Small intestine (tissue), 7 donors: ENCODE data around the gene CD83. TPM values are rescaled to one million over a fixed set of nuclear protein-coding genes. Genes with fewer than 3 reads are reported as not detected.

Experiments used
- DNase-seq, 2 donors: peaks; one replicate each; pipeline versions ENCODE4 v3.0.0 to v3.0.0-alpha.2; 2013
- FAIRE-seq: peaks from 2 replicates; lab custom pipeline; 2012; peaks lifted over from hg19 to GRCh38; lab: Jason Lieb, UNC
- H3K27ac ChIP-seq, 3 donors: one replicate each; pipeline ENCODE4 v1.5.1; 2013; ENCODE audit warnings: low read length in 2 of 3, mild to moderate bottlenecking in 2 of 3, control low read depth in 1 of 3, inconsistent platforms in 1 of 3, low read depth in 1 of 3, moderate library complexity in 1 of 3
- H3K27me3 ChIP-seq, 3 donors: one replicate each; pipeline ENCODE4 v1.6.1; 2013; ENCODE audit warnings: low read length in 3 of 3, inconsistent platforms in 1 of 3; ENCODE audit not compliant: control insufficient read depth in 3 of 3, insufficient read depth in 3 of 3
- H3K36me3 ChIP-seq, 3 donors: one replicate each; pipeline ENCODE4 v1.6.1; 2013; ENCODE audit warnings: low read length in 3 of 3, inconsistent platforms in 1 of 3, low read depth in 1 of 3, mild to moderate bottlenecking in 1 of 3, moderate library complexity in 1 of 3; ENCODE audit not compliant: control insufficient read depth in 3 of 3, insufficient read depth in 2 of 3
- H3K4me1 ChIP-seq, 3 donors: one replicate each; pipeline ENCODE4 v1.6.1; 2013; ENCODE audit warnings: low read length in 2 of 3, inconsistent platforms in 1 of 3, low read depth in 1 of 3, mild to moderate bottlenecking in 1 of 3, moderate library complexity in 1 of 3; ENCODE audit not compliant: control insufficient read depth in 3 of 3, insufficient read depth in 2 of 3
- H3K4me3 ChIP-seq, 3 donors: one replicate each; pipeline ENCODE4 v1.5.1; 2013; ENCODE audit warnings: low read length in 3 of 3, control low read depth in 1 of 3, inconsistent platforms in 1 of 3, low read depth in 1 of 3, mild to moderate bottlenecking in 1 of 3, moderate library complexity in 1 of 3
- H3K9me3 ChIP-seq, 2 donors: one replicate each; pipeline ENCODE4 v1.6.1; 2013; ENCODE audit warnings: low read depth in 1 of 2, low read length in 1 of 2; ENCODE audit not compliant: control insufficient read depth in 2 of 2, insufficient read depth in 1 of 2
- WGBS, 3 donors: extraction: QIAGEN DNeasy Blood & Tissue Kit; methylation state at CpG; one replicate each; pipeline ENCODE4 v1.1.7; 2013; 5-methylcytosine and 5-hydroxymethylcytosine counted together
- polyA plus RNA-seq, 4 donors: library from polyadenylated mRNA; stranded (reverse) in 3 of 4; unstranded in 1 of 4; fragments of 200-250 nt in 3 of 4; fragments of 120-200 nt in 1 of 4; gene quantifications; one replicate each; pipeline versions ENCODE4 v1.2.1 to v1.2.3, GENCODE V29; 2013
- donor health status: healthy with polysubstance abuse.
- donor health status: control.
- donor health status: control.
- donor health status: Bipolar disorder and iron deficiency.
- donor health status: healthy.

The CD83 gene
- polyA plus RNA-seq, 4 donors = 0.45 to 7.7 (median 1.2) TPM

GRCh38 chr6:14085176-14085787 is 32.3 kb upstream of the CD83 start:
- H3K4me3 ChIP-seq = no peak overlapping the region
- H3K9me3 ChIP-seq = no peaks in the 10 kb centered on the region
- H3K27ac ChIP-seq = no peak overlapping the region
- DNase-seq = no peak
- H3K36me3 ChIP-seq = no peaks in the 10 kb centered on the region
- peaks cover 0 to 2% (median 0%) of the 10 kb centered on the region in 3 donors for H3K27me3 ChIP-seq
- FAIRE-seq = no peak
- WGBS, 3 donors = 83 to 88% (median 86%) methylated on average over 5 of the region's 5 CpGs
- no peaks in the 10 kb centered on the region for H3K4me1 ChIP-seq

- H3K36me3 ChIP-seq = no peaks in the 10 kb centered on the region
- DNase-seq (no peak), FAIRE-seq (no peak)
- no peak overlapping the region for H3K27ac ChIP-seq
- H3K27me3 ChIP-seq = peaks cover 0 to 2% (median 0%) of the 10 kb centered on the region in 3 donors
- no peaks in the 10 kb centered on the region for H3K9me3 ChIP-seq
- WGBS, 3 donors = 32 to 55% (median 38%) methylated on average over 1 of the region's 1 CpG
- H3K4me3 ChIP-seq = no peak overlapping the region
- no peaks in the 10 kb centered on the region for H3K4me1 ChIP-seq
These were observed 30.9 kb upstream of the CD83 start for GRCh38 chr6:14086701-14087100.

DNA sequence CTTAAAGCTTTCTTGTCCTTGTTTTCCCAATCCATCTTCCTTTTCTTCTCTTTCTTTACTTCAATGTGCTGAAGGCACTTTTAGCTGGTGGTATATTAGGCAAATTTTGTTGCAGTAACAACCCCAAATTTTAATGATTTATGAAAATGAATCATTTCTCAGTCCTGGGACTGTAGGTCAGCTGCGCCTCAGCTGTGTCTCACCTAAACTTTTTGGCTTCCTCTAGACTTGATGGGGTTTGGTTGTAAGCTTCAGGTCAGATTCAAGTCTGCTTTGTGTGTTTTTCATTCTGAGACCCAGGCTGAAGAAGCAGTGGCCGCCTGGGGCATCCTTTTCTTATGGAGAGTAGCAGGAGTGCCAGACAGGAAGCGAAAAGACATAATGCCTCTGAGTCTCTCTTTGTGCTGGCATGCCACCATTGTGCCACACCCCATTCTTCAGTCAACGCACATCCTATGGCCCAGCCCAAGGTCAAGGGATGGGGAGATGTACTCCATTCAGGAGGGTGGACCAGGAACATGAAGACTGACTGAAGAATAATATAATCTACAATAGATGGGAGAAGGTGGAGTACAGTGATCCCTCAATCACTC is 28.9 kb upstream of the CD83 start:
- Histone ChIP-seq H3K4me1 (no peaks in the 10 kb centered on the region), H3K9me3 (peaks cover 0 to 5% of the 10 kb centered on the region in 2 donors), H3K4me3 (no peak overlapping the region), H3K27me3 (peaks cover 0 to 2% (median 0%) of the 10 kb centered on the region in 3 donors), H3K27ac (no peak overlapping the region), H3K36me3 (no peaks in the 10 kb centered on the region)
- no peak for FAIRE-seq
- 41 to 57% (median 47%) methylated on average over 4 of the region's 4 CpGs for WGBS, 3 donors
- DNase-seq = peak in 1 of 2 donors; percentile 19

- Histone ChIP-seq H3K36me3 (no peaks in the 10 kb centered on the region), H3K9me3 (peaks cover 0 to 5% of the 10 kb centered on the region in 2 donors), H3K27me3 (peaks cover 0 to 2% (median 0%) of the 10 kb centered on the region in 3 donors), H3K27ac (no peak overlapping the region), H3K4me1 (no peaks in the 10 kb centered on the region), H3K4me3 (no peak overlapping the region)
- FAIRE-seq = no peak
- DNase-seq = no peak
- 81 to 87% (median 82%) methylated on average over 7 of the region's 7 CpGs for WGBS, 3 donors
These were observed 28.3 kb upstream of the CD83 start for GRCh38 chr6:14089224-14089623.

DNA sequence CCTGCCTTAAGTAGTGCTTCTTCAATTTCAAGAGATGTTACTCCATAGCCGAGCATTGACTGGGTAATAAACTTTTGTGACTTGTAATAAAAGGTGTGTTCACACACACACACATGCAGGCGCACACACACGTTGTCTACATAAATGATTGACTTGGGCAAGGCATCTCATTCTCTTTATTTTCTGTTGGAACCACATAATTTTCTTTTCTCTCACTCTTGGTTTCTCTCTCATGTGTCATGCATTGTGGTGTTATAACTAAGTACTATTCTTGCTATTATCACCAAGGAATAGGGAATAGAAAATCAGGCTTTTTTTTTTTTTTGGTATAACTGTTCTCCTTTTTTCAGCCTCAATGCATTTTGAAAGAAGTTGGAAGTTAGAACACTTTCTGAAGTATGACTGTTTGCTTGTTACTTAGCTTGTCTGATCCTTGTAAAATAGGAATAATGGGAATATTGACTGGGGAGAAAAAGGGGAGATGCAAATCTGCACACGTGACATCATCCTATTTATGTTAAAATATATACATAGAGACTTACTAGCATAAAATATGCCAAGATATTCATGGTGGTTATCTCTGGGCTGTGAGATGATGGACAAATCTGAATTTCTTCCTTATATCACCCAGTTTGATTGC is 26.1 kb upstream of the CD83 start:
- Histone ChIP-seq H3K36me3 (no peaks in the 10 kb centered on the region), H3K4me1 (no peaks in the 10 kb centered on the region), H3K27me3 (peaks cover 0 to 2% (median 0%) of the 10 kb centered on the region in 3 donors), H3K27ac (no peak overlapping the region), H3K4me3 (no peak overlapping the region), H3K9me3 (peaks cover 0 to 8% of the 10 kb centered on the region in 2 donors)
- 60 to 69% (median 61%) methylated on average over 4 of the region's 4 CpGs for WGBS, 3 donors
- no peak for DNase-seq
- no peak for FAIRE-seq

DNA sequence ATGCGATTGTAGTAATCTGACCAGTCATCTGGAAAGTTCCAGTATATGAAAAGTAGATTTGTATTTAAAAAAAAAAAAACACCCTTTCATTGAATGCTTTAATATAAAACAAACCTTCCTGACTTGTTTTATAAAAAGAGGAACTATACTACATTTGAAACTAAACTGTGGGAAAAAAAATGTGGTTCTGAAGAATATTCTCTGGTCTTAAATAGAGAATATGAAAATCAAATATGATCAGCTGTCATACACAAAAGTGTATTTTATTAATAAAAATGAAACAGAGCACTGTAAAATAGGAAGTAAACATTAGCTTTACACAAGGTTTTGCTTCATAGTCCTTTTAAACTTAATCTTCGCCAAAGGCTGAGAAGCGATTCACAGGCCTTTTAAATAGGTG is 25.3 kb upstream of the CD83 start:
- Histone ChIP-seq H3K4me3 (no peak overlapping the region), H3K27ac (no peak overlapping the region), H3K36me3 (no peaks in the 10 kb centered on the region), H3K27me3 (peaks cover 0 to 2% (median 0%) of the 10 kb centered on the region in 3 donors), H3K9me3 (peaks cover 0 to 8% of the 10 kb centered on the region in 2 donors), H3K4me1 (no peaks in the 10 kb centered on the region)
- 69 to 89% (median 87%) methylated on average over 3 of the region's 3 CpGs for WGBS, 3 donors
- DNase-seq (no peak), FAIRE-seq (peak; percentile 10)

DNA sequence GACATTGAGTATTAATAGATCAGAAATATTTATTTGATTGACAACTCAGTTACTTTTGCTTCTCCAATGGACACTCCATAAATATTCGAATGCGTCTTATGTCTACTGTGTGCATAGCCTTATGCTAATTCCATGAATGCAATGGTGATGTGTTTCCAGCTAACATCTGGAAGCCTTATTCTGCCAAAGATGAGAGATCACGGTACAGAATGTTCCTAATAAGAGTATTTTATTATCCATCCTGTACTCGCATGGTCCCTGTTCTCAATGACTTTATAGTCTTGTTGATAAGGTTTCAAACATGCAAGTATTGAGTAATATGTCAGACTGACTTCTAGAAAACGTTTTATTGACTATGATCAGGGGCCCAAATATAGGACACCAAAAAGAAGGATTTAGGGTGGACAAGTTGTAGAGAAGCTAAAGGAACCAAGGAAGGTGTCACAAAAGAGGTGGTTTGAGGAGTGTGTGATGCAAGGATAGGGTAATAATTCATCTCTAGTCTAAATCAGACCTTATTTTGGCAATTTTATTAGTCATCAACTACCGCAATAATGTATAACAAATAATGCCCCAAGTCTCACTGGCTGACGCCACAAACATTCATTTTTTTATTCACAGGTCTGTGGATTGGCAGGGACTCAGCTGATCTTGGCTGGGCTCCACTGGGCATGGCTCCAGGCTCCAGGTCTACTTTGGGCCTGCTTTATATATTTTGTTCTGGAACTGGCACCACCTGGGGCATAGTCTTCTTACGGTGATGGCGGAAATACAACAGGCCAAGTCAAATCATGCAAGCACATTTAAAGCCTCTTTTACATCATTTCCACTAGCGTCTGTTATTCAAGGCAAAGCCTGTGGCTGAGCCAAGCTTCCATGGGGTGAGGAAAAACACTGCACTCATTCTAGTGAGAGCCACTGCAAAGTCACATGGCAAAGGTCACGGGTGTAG is 24.5 kb upstream of the CD83 start:
- 60 to 73% (median 70%) methylated on average over 11 of the region's 11 CpGs for WGBS, 3 donors
- Histone ChIP-seq H3K4me1 (no peaks in the 10 kb centered on the region), H3K9me3 (peaks cover 0 to 8% of the 10 kb centered on the region in 2 donors), H3K27me3 (peaks cover 0 to 2% (median 0%) of the 10 kb centered on the region in 3 donors), H3K27ac (no peak overlapping the region), H3K36me3 (no peaks in the 10 kb centered on the region), H3K4me3 (no peak overlapping the region)
- DNase-seq (peak in 1 of 2 donors; percentile 12), FAIRE-seq (no peak)

DNA sequence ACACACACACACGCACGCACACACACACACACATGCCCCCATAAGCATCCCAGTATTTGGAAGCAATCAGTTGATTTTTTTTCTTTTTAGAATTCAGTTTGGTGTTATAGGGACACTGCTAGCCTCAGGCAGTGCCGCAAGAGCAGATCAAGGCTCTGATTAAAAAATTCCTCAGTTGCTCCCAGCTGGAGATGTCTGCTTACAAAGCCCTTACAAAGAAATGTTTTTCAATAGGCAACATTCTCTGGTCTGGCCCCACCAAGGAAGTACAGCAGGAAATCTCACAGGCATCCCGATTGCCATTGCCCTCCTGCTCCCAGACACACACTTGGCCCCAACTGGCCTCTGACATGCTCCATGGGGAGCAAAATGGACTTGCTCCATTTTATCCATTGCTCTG is 22.9 kb upstream of the CD83 start:
- Histone ChIP-seq H3K9me3 (peaks cover 0 to 8% of the 10 kb centered on the region in 2 donors), H3K27ac (no peak overlapping the region), H3K4me1 (no peaks in the 10 kb centered on the region), H3K36me3 (no peaks in the 10 kb centered on the region), H3K27me3 (no peaks in the 10 kb centered on the region), H3K4me3 (no peak overlapping the region)
- no peak for FAIRE-seq
- no peak for DNase-seq
- whole genome bisulfite sequencing, 3 donors = 89 to 97% (median 97%) methylated on average over 4 of the region's 4 CpGs
